ES-I3 (cell line): ENCODE data around the gene CNOT4.
"Not testable (repeated sequence)": the region's sequence is repeated elsewhere in the genome, so short reads cannot be mapped to it uniquely, and the experiment has no call there.

Source experiments
- H3K36me3 ChIP-seq: 2 replicates; pipeline ENCODE4 v1.6.1; 2013; ENCODE audit warnings: mild to moderate bottlenecking, low read length, control low read depth, moderate library complexity; ENCODE audit not compliant: insufficient read depth
- H3K4me1 ChIP-seq: 2 replicates; pipeline ENCODE4 v1.6.1; 2013; ENCODE audit warnings: mild to moderate bottlenecking, control low read depth, low read length; ENCODE audit not compliant: insufficient read depth
- H3K9ac ChIP-seq: 2 replicates; pipeline ENCODE4 v1.6.1; 2013; ENCODE audit warnings: low read depth, mild to moderate bottlenecking, low read length, moderate library complexity
- H3K9me3 ChIP-seq: 2 replicates; pipeline ENCODE4 v1.6.1; 2013; ENCODE audit warnings: mild to moderate bottlenecking, low read length, moderate library complexity; ENCODE audit not compliant: control insufficient read depth, insufficient read depth

CNOT4 gene

DNA sequence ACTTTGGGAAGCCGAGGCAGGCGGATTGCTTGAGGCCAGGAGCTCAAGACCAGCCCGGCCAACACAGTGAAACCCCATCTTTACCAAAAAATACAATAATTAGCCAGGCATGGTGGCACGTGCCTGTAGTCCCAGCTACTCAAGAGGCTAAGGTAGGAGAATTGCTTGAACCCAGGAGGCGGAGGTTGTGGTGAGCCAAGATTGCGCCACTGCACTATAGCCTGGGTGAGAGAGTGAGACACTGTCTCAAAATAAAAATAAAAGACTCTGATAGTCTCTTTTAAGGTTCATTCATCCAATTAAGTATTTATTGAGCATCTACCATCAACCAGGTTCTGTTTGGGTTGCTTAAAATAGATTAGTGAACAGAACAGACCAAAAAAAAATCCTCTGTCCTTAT is 12.7 kb downstream of the CNOT4 start:
- H3K36me3 ChIP-seq, H3K9ac ChIP-seq, H3K9me3 ChIP-seq: not testable (repeated sequence)
- H3K4me1 ChIP-seq = peaks cover 14% of the 10 kb centered on the region

DNA sequence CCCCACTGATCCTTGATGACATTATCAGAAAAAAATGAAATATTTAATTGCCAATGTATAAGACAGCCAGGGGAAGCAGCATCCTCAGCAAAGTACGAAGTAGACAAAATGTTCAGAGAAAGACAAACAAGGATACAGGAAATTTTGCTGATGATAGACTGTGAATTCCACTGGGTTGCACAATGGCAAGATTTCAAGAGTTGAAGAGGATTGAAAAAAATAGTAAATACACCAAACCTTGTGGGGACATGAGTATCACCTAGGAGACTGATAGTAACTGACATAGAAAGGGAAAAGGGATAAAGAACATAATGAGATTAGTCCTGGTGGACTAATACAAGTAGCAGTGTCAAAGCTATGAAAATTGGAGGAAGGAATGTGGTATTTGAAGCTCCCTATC is 16.5 kb downstream of the CNOT4 start:
- H3K9ac ChIP-seq = no peak overlapping the region
- no peaks in the 10 kb centered on the region for H3K4me1 ChIP-seq
- H3K9me3 ChIP-seq = no peaks in the 10 kb centered on the region

DNA sequence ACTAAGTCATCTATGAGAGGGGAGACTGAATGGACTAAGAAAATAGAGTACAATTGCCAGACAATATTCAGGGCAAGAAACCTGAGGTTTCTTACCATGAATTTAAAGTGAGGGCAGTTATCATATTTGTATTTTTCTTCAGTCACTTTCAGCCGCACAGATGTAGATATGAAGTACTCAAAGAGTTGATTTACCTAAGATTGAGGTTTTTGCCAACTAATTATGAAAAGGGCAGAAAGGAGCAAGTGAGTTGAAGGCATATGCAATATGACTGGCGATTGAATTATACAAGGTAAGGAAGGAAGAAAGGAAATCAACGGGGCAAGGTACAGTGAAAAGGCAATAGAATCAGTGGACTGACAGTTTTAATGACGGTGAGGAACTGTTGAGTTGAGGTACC is 17.8 kb downstream of the CNOT4 start:
- no peaks in the 10 kb centered on the region for H3K36me3 ChIP-seq
- H3K4me1 ChIP-seq = no peaks in the 10 kb centered on the region
- H3K9me3 ChIP-seq = no peaks in the 10 kb centered on the region
- no peak overlapping the region for H3K9ac ChIP-seq

More for the DNA sequence above, 16.5 kb downstream of the CNOT4 start:
- no peaks in the 10 kb centered on the region for H3K36me3 ChIP-seq

DNA sequence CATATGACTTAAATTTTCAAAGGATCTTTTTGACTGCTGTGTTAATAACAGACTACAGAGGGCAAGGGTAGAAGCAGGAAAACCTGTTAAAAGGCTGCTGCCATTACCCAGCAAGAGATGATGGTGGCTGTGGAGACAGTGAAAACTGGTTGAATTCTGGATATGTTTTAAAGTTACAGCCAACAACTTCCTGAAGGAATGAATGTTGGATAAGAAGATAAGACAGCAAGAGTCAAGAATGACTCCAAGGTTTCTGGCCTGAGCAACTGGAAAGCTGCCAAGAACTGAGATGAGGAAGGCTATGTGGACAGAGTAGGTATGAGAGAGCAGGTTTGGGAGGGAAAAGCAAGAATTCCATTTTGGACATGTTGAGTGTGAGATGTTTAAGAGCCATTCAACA is 19.1 kb downstream of the CNOT4 start:
- H3K4me1 ChIP-seq = no peaks in the 10 kb centered on the region
- no peaks in the 10 kb centered on the region for H3K36me3 ChIP-seq
- H3K9ac ChIP-seq = no peak overlapping the region
- H3K9me3 ChIP-seq = no peaks in the 10 kb centered on the region

DNA sequence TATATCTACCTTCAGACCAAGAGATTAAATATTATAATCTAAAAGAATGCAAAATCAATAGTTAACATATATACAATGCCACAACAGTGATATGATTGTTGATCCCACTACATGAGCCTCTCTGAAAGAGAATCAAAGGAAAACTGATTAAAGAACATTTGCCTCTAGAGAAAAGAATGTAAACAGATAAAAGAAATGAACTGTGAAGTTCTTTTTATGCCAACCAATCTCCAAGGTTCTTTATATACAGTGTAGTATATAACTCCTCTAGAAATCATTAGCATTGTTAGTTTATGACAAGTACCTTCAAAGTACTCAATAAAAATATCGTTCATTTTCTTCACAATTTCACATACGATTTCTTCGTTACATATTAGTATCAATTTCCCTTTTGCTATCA is 20.1 kb downstream of the CNOT4 start:
- Histone ChIP-seq H3K36me3 (no peaks in the 10 kb centered on the region), H3K9ac (no peak overlapping the region), H3K4me1 (no peaks in the 10 kb centered on the region), H3K9me3 (no peaks in the 10 kb centered on the region)

DNA sequence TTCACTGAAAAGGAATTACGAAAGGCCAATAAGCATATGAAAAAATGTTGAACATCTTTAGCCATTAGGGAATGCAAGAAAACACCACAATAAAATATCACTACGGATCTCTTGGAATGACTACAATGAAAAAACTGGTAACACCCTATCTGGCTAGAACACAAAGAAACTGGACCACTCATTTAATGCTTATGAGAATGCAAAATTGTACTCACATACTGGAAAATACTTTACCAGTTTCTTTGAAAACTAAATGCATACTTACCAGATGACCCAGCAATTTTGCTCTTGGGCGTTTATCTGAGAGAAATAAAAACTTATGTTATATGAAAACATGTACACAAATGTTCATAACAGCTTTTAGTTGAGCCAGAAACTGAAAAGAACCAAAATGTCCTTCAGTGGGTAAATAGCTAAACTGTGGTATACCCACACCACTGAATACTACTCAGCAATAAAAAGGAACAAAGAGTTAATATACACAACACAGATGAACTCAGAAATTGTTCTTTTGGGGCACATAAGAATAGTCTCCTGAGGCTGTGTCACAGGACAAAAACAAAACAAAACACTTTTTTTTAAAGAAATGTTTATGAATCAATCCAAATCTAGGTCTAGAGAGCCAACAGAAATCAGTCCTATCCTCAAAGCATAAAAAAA is 23.5 kb downstream of the CNOT4 start:
- Histone ChIP-seq H3K36me3 (no peaks in the 10 kb centered on the region), H3K9ac (no peak overlapping the region), H3K4me1 (no peaks in the 10 kb centered on the region), H3K9me3 (no peaks in the 10 kb centered on the region)

DNA sequence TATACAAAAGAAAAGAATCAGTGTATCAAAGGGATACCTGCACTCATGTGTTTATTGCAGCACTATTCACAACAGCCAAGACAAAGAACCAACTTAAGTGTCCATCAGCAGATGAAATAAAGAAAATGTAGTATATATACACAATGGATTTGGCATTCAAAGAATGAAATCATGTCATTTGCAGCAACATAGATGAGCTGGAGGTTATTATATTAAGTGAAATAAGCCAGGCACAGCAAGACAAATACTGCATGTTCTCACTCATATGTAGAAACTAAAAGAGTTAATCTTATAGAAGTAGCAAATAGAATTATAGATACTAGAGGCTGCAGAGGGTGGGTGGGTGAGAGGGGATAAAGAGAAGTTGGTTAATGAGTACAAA is 28.3 kb downstream of the CNOT4 start:
- no peaks in the 10 kb centered on the region for H3K9me3 ChIP-seq
- H3K4me1 ChIP-seq = no peaks in the 10 kb centered on the region
- H3K9ac ChIP-seq = no peak overlapping the region

DNA sequence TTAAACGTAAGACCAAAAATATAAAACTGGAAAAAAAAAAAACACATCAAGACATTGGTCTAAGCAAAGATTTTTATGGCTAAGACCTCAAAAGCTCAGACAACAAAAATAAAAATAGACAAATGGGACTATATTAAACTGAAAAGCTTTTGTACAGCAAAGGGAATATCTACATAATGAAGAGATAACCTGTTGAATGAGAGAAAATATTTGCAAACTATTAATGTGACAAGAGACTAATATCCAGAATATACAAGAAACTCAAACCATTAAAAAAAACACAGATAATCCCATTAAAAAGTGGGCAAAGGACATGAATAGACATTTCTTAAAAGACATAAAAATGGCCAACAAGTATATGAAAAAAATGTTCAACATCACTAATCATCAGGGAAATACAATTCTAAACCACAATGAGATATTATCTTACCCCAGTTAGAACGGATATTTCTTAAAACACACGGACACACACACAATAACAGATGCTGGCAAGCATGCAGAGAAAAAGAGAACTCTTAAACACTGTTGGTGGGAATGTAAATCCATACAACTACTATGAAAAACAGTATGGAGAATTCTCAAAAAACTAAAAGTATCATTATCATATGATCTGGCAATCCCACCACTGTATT is 28.8 kb downstream of the CNOT4 start:
- no peaks in the 10 kb centered on the region for H3K9me3 ChIP-seq
- no peak overlapping the region for H3K9ac ChIP-seq
- H3K4me1 ChIP-seq = no peaks in the 10 kb centered on the region
- H3K36me3 ChIP-seq = no peaks in the 10 kb centered on the region

More for the DNA sequence above, 28.3 kb downstream of the CNOT4 start:
- no peaks in the 10 kb centered on the region for H3K36me3 ChIP-seq

DNA sequence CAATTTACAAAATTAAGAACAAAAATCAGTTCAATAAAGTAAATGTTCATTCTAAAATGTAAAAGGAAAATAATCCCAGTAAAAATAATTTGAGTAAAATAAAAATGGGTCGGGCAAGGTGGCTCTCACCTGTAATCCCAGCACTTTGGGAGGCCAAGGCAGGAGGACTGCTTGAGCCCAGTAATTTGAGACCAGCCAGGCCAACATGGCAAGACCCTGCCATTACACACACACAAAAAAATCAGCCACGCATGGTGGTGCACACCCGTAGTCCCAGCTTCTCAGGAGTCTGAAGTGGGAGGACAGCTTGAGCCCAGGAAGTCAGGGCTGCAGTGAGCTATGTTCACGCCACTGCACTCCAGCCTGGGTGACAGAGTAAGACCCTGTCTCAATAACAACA is 34.4 kb downstream of the CNOT4 start:
- Histone ChIP-seq H3K9ac (no peak overlapping the region), H3K36me3 (no peaks in the 10 kb centered on the region), H3K9me3 (no peaks in the 10 kb centered on the region), H3K4me1 (no peaks in the 10 kb centered on the region)

DNA sequence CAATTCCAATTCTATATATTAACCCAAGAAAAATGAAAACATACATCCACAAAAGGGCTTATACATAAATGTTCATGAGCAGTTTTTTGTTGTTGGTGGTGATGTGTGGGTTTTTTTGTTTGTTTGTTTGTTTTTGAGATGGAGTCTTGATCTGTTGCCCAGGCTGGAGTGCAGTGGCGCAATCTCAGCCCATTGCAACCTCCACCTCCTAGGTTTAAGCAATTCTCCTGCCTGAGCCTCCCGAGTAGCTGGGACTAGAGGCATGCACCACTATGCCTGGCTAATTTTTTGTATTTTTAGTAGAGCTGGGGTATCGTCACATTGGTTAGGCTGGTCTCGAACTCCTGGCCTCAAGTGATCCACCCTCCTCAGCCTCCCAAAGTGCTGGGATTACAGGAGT is 40.2 kb downstream of the CNOT4 start:
- H3K4me1 ChIP-seq, H3K9ac ChIP-seq, H3K36me3 ChIP-seq, H3K9me3 ChIP-seq: not testable (repeated sequence)

DNA sequence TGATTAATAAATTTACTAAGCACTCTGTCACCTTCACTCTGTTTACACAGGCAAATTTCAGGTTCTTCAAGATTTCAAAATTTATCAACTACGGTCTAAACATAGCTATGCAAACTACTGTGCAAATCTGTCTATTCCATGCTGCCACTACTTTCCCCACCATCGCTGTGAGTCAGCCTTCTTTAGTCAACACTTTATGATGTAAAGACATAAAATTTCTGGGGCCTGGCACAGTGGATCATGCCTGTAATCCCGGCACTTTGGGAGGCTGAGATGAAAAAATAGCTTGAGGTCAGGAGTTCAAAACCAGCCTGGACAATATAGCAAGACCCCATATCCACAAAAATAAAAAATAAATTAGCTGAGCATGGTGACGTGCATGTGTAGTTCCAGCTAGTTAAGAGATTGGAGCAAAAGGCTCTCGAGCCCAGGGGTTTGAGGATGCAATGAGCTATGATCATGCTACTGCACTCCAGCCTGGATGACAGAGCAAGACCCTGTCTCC is 42.6 kb downstream of the CNOT4 start:
- H3K9ac ChIP-seq = no peak overlapping the region
- H3K9me3 ChIP-seq = no peaks in the 10 kb centered on the region
- no peaks in the 10 kb centered on the region for H3K4me1 ChIP-seq
- no peaks in the 10 kb centered on the region for H3K36me3 ChIP-seq

DNA sequence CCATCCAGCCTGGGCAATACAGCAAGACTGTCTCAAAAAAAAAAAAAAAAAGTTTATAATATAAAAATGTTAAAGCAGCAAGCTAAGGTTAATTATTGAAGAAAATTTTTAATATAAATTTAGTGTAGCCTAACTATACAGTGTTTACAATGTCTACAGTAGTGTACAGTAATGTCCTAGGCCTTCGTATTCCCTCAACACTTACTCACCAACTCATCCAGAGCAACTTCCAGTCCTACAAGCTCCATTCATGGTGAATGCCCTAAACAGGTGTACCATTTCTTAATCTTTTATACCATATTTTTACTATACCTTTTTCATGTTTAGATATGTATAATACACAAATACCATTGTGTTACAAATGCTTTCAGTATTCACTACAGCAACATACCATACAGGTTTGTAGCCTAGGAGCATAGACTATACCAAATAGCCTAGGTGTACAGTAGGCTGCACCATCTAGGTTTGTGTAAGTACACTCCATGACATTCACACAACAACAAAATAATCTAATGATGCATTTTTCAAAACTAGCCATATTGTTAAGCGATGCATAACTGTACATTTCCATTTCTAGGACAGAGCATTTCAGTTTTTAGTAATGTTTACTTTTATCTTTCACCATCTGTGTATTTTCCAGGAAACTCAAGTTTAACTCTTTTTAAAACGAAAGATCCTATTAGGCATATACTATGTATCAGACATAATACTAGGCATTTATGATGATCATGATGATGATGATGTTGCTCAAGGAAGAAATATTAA is 43.3 kb downstream of the CNOT4 start:
- Histone ChIP-seq H3K9me3 (no peaks in the 10 kb centered on the region), H3K9ac (no peak overlapping the region), H3K36me3 (no peaks in the 10 kb centered on the region), H3K4me1 (no peaks in the 10 kb centered on the region)

DNA sequence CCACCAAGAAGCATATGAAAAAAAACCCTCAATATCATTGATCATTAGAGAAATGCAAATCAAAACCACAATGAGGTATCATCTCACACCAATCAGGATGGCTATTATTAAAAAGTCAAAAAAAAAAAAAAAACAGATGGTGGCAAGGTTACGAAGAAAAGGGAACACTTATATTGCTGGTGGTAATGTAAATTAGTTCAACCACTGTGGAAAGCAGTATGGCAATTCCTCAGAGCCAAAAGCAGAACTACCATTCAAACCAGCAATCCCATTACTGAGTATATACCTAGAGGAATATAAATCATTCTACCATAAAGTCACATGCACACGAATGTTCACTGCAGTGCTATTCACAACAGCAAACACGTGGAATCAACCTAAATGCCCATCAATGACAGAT is 46.0 kb downstream of the CNOT4 start:
- Histone ChIP-seq H3K9ac (no peak overlapping the region), H3K9me3 (no peaks in the 10 kb centered on the region), H3K4me1 (no peaks in the 10 kb centered on the region), H3K36me3 (no peaks in the 10 kb centered on the region)

DNA sequence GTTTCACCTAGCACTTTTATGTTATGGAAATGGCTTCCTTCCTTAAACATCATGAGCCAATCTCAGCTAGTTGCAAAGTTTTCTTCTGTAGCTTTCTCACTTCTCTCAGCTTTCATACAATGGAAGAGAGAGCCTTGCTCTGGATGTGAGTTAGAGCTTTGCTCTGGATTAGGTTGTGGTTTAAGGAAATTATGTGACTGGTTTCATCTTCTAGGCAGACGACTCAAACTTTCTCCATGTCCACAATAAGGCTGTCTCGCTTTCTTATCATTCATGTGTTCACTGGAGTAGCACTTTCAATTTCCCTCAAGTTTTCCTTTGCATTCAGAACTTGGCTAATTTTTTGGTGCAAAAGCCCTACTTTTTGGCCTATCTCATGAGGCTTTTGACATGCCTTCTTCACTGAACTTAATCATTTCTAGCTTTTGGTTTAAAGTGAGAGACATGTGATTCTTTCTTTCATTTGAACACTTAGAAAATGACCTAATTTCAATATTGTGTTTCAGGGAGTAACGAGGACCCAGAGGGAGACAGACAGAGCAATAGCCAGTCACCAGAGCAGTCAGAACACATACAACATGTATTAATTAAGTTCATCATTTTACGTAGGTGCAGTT is 49.8 kb downstream of the CNOT4 start:
- Histone ChIP-seq H3K36me3 (no peaks in the 10 kb centered on the region), H3K4me1 (peaks cover under 1% of the 10 kb centered on the region; the same call in 1 of the 2 replicates), H3K9ac (no peak overlapping the region), H3K9me3 (no peaks in the 10 kb centered on the region)
